Smooth muscle cell (in vitro differentiated cells): Measurements from ENCODE around the gene UNC5CL. TPM values are rescaled to one million over a fixed set of nuclear protein-coding genes. Genes with fewer than 3 reads are reported as not detected.
"Not testable (repeated sequence)": the region's sequence is repeated elsewhere in the genome, so short reads cannot be mapped to it uniquely, and the experiment has no call there.

Experiments
- DNase-seq: peaks from one replicate; lab custom pipeline; 2025; ENCODE audit not compliant: unreplicated experiment; lab: John Stamatoyannopoulos, UW
- H2AFZ ChIP-seq: fragments of 200-600 bp; sonication (generic); 2 replicates; pipeline ENCODE4 v1.6.0; 2016; ENCODE audit warnings: antibody characterized with exemption, low read depth, mild to moderate bottlenecking
- H3F3A ChIP-seq: fragments of 200-600 bp; sonication (generic); 2 replicates; pipeline ENCODE4 v1.6.0; 2017; ENCODE audit warnings: antibody characterized with exemption, low read depth
- H3K27ac ChIP-seq: fragments of 200-600 bp; sonication (generic); 2 replicates; pipeline ENCODE4 v1.5.1; 2016; ENCODE audit warnings: low read depth, mild to moderate bottlenecking
- H3K27me3 ChIP-seq: fragments of 200-600 bp; sonication (generic); 2 replicates; pipeline ENCODE4 v1.6.1; 2016; ENCODE audit warnings: low read depth, mild to moderate bottlenecking
- H3K36me3 ChIP-seq: fragments of 200-600 bp; sonication (generic); 2 replicates; pipeline ENCODE4 v1.5.1; 2016; ENCODE audit warnings: low read depth
- H3K4me1 ChIP-seq: fragments of 200-600 bp; sonication (generic); 2 replicates; pipeline ENCODE4 v1.5.1; 2016; ENCODE audit warnings: low read depth
- H3K4me2 ChIP-seq: fragments of 200-600 bp; sonication (generic); 2 replicates; pipeline ENCODE4 v1.6.0; 2016; ENCODE audit warnings: mild to moderate bottlenecking
- H3K4me3 ChIP-seq: fragments of 200-600 bp; sonication (generic); 2 replicates; pipeline ENCODE4 v1.5.1; 2016; ENCODE audit warnings: mild to moderate bottlenecking
- H3K79me2 ChIP-seq: fragments of 200-600 bp; sonication (generic); 2 replicates; pipeline ENCODE4 v1.6.0; 2016; ENCODE audit warnings: low read depth, mild to moderate bottlenecking
- H3K9ac ChIP-seq: fragments of 200-600 bp; sonication (generic); 2 replicates; pipeline ENCODE4 v1.6.0; 2016; ENCODE audit warnings: low read depth
- H3K9me3 ChIP-seq: fragments of 200-600 bp; sonication (generic); replicated peaks from 2 replicates; pipeline ENCODE4 v1.5.1; 2016; ENCODE audit warnings: low read depth
- H4K20me1 ChIP-seq: fragments of 200-600 bp; sonication (generic); 2 replicates; pipeline ENCODE4 v1.6.0; 2016; ENCODE audit warnings: low read depth
- CTCF ChIP-seq: fragments of 200-600 bp; sonication (generic); IDR thresholded peaks from 2 replicates; pipeline ENCODE4 v1.5.1; 2017; ENCODE audit warnings: borderline replicate concordance, mild to moderate bottlenecking, antibody characterized with exemption; ENCODE audit not compliant: insufficient read depth, poor library complexity, severe bottlenecking
- WGBS: methylation state at CpG from one replicate; pipeline ENCODE4 v1.1.7; 2016; ENCODE audit warnings: low lambda C conversion rate; 5-methylcytosine and 5-hydroxymethylcytosine counted together
- polyA plus RNA-seq: library from polyadenylated mRNA; unstranded; fragments of >200 nt; fragmentation: Nextera tagmentation; extraction: Ambion mirVana; gene quantifications from 2 replicates; pipeline ENCODE4 v1.2.1, GENCODE V29; 2016
- total RNA-seq: library from RNA; depleted of rRNA; stranded (reverse); fragments of >200 nt; gene quantifications from 2 replicates; pipeline ENCODE4 v1.2.3, GENCODE V29; 2014

UNC5CL gene
- total and polyA plus RNA-seq, 2 experiments from 2014 or later: 1.1 to 3.4 TPM

- not testable (repeated sequence) for H3K4me1 ChIP-seq, H3K27me3 ChIP-seq, H3K36me3 ChIP-seq, H3K79me2 ChIP-seq, H3F3A ChIP-seq, DNase-seq, H4K20me1 ChIP-seq, H3K4me3 ChIP-seq, H3K9me3 ChIP-seq, H3K9ac ChIP-seq, H3K27ac ChIP-seq, H2AFZ ChIP-seq, H3K4me2 ChIP-seq
- WGBS: 11% methylated on average over 7 of the region's 7 CpGs
- peak; percentile 63 for TF ChIP-seq CTCF
Observed at GRCh38 chr6:41006217-41006616, 32.8 kb downstream of the UNC5CL start.

DNA sequence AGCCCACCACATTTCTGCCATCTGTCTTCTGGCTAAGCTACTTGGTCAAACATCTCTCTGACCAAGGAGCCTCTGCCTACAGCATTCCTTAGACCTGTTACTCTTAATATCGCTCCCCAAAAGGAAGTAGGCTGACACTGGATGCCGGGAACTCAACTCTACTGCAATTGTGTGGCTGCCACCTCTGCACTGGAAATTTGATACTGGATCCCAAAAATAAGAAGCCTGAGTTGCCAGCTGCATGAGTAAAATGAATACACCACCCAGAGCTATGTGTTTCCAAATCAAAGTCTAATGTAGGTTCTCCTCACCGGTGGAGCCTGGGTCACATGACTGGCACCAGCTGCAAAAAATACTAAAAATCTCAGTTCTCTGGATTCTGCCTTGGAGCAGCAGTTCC, 36.9 kb downstream of the UNC5CL start:
- H2AFZ ChIP-seq: no peak overlapping the region
- no peaks in the 10 kb centered on the region for H3F3A ChIP-seq
- H3K4me1 ChIP-seq: peaks cover 13% of the 10 kb centered on the region
- H3K27me3 ChIP-seq: no peaks in the 10 kb centered on the region
- no peaks in the 10 kb centered on the region for H3K79me2 ChIP-seq
- DNase-seq: no peak
- no peak overlapping the region for H3K4me2 ChIP-seq
- no peaks in the 10 kb centered on the region for H3K36me3 ChIP-seq
- 93% methylated on average over 3 of the region's 3 CpGs for WGBS
- H3K4me3 ChIP-seq: no peak overlapping the region
- no peaks in the 10 kb centered on the region for H4K20me1 ChIP-seq
- H3K27ac ChIP-seq: no peak overlapping the region
- no peak for TF ChIP-seq CTCF
- no peak overlapping the region for H3K9ac ChIP-seq
- no peaks in the 10 kb centered on the region for H3K9me3 ChIP-seq

- Histone ChIP-seq H3K9me3 (no peaks in the 10 kb centered on the region), H3K4me3 (no peak overlapping the region), H3K36me3 (no peaks in the 10 kb centered on the region), H3K79me2 (no peaks in the 10 kb centered on the region), H3K4me1 (peaks cover 25% of the 10 kb centered on the region), H3K27ac (no peak overlapping the region), H3F3A (peaks cover 7% of the 10 kb centered on the region), H3K4me2 (no peak overlapping the region), H2AFZ (no peak overlapping the region), H3K27me3 (no peaks in the 10 kb centered on the region), H4K20me1 (no peaks in the 10 kb centered on the region), H3K9ac (no peak overlapping the region)
- no peak for TF ChIP-seq CTCF
- no peak for DNase-seq
- 83% methylated on average over 4 of the region's 4 CpGs for WGBS
Observed at GRCh38 chr6:41000248-41000647, 38.8 kb downstream of the UNC5CL start.

DNA sequence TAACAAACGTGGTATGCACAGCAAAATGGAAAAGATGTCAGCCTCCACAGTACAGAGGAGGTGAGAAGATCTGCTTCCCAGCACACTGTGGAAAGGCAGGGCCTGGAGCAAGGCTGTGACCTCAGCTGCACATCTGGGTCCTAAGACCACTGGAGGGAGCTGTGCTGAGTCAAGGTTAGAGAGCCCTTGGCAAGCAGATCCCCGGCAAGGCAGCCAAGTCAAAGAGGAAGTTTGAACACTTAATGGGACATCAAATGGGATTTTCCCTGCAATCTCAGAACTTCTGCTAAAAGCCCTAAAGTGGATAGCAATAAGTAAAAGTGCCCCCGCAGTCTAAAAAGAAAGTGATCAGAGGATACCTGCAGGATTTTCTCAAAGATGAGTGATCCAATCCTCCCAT, 39.5 kb downstream of the UNC5CL start:
- Histone ChIP-seq H4K20me1 (no peaks in the 10 kb centered on the region), H3K9ac (no peak overlapping the region), H3K27me3 (no peaks in the 10 kb centered on the region), H3K36me3 (no peaks in the 10 kb centered on the region), H3K79me2 (no peaks in the 10 kb centered on the region), H3K4me3 (no peak overlapping the region), H3F3A (peaks cover 7% of the 10 kb centered on the region), H3K27ac (no peak overlapping the region), H3K4me1 (peaks cover 25% of the 10 kb centered on the region), H3K9me3 (no peaks in the 10 kb centered on the region), H2AFZ (no peak overlapping the region), H3K4me2 (no peak overlapping the region)
- TF ChIP-seq CTCF: peak; percentile 23
- DNase-seq: no peak
- WGBS: 54% methylated on average over 3 of the region's 3 CpGs
